HepG2 (cell line): Measurements from ENCODE around the gene MYOM1. TPM values are rescaled to one million over a fixed set of nuclear protein-coding genes. Genes with fewer than 3 reads are reported as not detected.
A peak's percentile ranks its signal among the peaks of the same experiment; 100 is the strongest.

ENCODE experiments used
- CAMTA2 ChIP-seq: sonication (generic); formaldehyde crosslinking; IDR thresholded peaks from 2 replicates; pipeline ENCODE4 v1.4.0; 2020; ENCODE audit warnings: mild to moderate bottlenecking, missing genetic modification reagents, borderline replicate concordance
- CREBL2 ChIP-seq: sonication (generic); formaldehyde crosslinking; IDR thresholded peaks from 2 replicates; pipeline ENCODE4 v1.8.1; 2023; ENCODE audit warnings: missing genetic modification reagents, mild to moderate bottlenecking, borderline replicate concordance
- FOSL2 ChIP-seq: sonication (generic); formaldehyde crosslinking; IDR thresholded peaks from 2 replicates; pipeline ENCODE4 v1.4.0; 2020; ENCODE audit warnings: missing genetic modification reagents
- KDM1A ChIP-seq: IDR thresholded peaks from 2 replicates; pipeline ENCODE4 v1.6.1; 2016; ENCODE audit warnings: missing compliant biosample characterization
- MAZ ChIP-seq, 2 experiments: sonication (generic) in 1 of 2; formaldehyde crosslinking in 1 of 2; IDR thresholded peaks; 2 replicates each; pipeline versions ENCODE4 v1.5.0 to v1.6.1; 2012 to 2020; ENCODE audit warnings: low read depth in 2 of 2, mild to moderate bottlenecking in 2 of 2, borderline replicate concordance in 1 of 2, improper control_type of control experiment in 1 of 2, low read length in 1 of 2, missing genetic modification reagents in 1 of 2, moderate library complexity in 1 of 2
- MEIS1 ChIP-seq: sonication (generic); formaldehyde crosslinking; IDR thresholded peaks from 2 replicates; pipeline ENCODE4 v1.9.0; 2021; ENCODE audit warnings: mild to moderate bottlenecking, missing genetic modification reagents, moderate library complexity, borderline replicate concordance
- RARA ChIP-seq: IDR thresholded peaks from 2 replicates; pipeline ENCODE4 v1.6.1; 2016; ENCODE audit warnings: missing genetic modification reagents, missing compliant biosample characterization
- REPIN1 ChIP-seq: sonication (generic); formaldehyde crosslinking; IDR thresholded peaks from 2 replicates; pipeline ENCODE4 v1.8.0; 2022; ENCODE audit warnings: missing genetic modification reagents, low read depth, mild to moderate bottlenecking, borderline replicate concordance
- SKIL ChIP-seq: sonication (generic); formaldehyde crosslinking; IDR thresholded peaks from 2 replicates; pipeline ENCODE4 v1.8.0; 2022; ENCODE audit warnings: missing genetic modification reagents, mild to moderate bottlenecking, moderate library complexity, borderline replicate concordance
- SNRNP70 ChIP-seq: fragments of 200-400 bp; formaldehyde crosslinking; IDR thresholded peaks from 2 replicates; pipeline ENCODE4 v1.6.1; 2017; ENCODE audit warnings: mild to moderate bottlenecking, low read depth, low read length, moderate library complexity
- ZMYM3 ChIP-seq: sonication (generic); formaldehyde crosslinking; IDR thresholded peaks from 2 replicates; pipeline ENCODE4 v1.5.1; 2020; ENCODE audit warnings: mild to moderate bottlenecking, missing genetic modification reagents
- ZNF253 ChIP-seq: sonication (generic); formaldehyde crosslinking; IDR thresholded peaks from 2 replicates; pipeline ENCODE4 v1.8.0; 2022; ENCODE audit warnings: mild to moderate bottlenecking, missing genetic modification reagents, borderline replicate concordance
- ZNF274 ChIP-seq: sonication (generic); formaldehyde crosslinking; IDR thresholded peaks from 2 replicates; pipeline ENCODE4 v1.5.1; 2020; ENCODE audit warnings: mild to moderate bottlenecking, missing genetic modification reagents
- ZNF276 ChIP-seq: sonication (generic); formaldehyde crosslinking; IDR thresholded peaks from 2 replicates; pipeline ENCODE4 v1.4.0; 2020; ENCODE audit warnings: mild to moderate bottlenecking, low read depth, missing genetic modification reagents
- ZNF280B ChIP-seq: sonication (generic); formaldehyde crosslinking; IDR thresholded peaks from 2 replicates; pipeline ENCODE4 v1.5.0; 2020; ENCODE audit warnings: missing genetic modification reagents, mild to moderate bottlenecking, borderline replicate concordance
- ZSCAN29 ChIP-seq: sonication (generic); formaldehyde crosslinking; conservative IDR thresholded peaks from 2 replicates; pipeline ENCODE4 v1.4.0; 2020; ENCODE audit warnings: mild to moderate bottlenecking, missing genetic modification reagents
- polyA plus RNA-seq, 8 experiments: library from polyadenylated mRNA; depleted of rRNA in 3 of 8; stranded (reverse) in 7 of 8; unstranded in 1 of 8; fragments of >200 nt; fragmentation: Illumina TruSeq in 4 of 8; extraction: Trizol in 4 of 8; gene quantifications; 2 replicates each; pipeline versions ENCODE4 v1.2.1 to v1.2.3, GENCODE V29; 2011 to 2016; ENCODE audit warnings: low read depth in 4 of 8, missing spikeins in 1 of 8, mixed read lengths in 1 of 8; ENCODE audit not compliant: insufficient read depth in 1 of 8
- total RNA-seq, 5 experiments: library from RNA; depleted of rRNA; stranded (reverse); fragments of >200 nt; fragmentation: Illumina TruSeq; extraction: Trizol; gene quantifications; 2 replicates each; pipeline ENCODE4 v1.2.3, GENCODE V29; 2016; ENCODE audit warnings: low read depth in 1 of 5
- TF ChIP-seq, protein P1 (sequence below): sonication (generic); formaldehyde crosslinking; IDR thresholded peaks from 2 replicates; pipeline ENCODE4 v1.4.0; 2020; ENCODE audit warnings: mild to moderate bottlenecking, missing genetic modification reagents
- TF ChIP-seq, protein P2 (sequence below): sonication (generic); formaldehyde crosslinking; IDR thresholded peaks from 2 replicates; pipeline ENCODE4 v1.4.0; 2020; ENCODE audit warnings: missing genetic modification reagents

MYOM1 gene
- total and polyA plus RNA-seq, 2 of the 13 experiments (the other 11 are each of a cell fraction or from before 2014, with no cell fraction given) = 0.46 to 0.98 TPM

DNA sequence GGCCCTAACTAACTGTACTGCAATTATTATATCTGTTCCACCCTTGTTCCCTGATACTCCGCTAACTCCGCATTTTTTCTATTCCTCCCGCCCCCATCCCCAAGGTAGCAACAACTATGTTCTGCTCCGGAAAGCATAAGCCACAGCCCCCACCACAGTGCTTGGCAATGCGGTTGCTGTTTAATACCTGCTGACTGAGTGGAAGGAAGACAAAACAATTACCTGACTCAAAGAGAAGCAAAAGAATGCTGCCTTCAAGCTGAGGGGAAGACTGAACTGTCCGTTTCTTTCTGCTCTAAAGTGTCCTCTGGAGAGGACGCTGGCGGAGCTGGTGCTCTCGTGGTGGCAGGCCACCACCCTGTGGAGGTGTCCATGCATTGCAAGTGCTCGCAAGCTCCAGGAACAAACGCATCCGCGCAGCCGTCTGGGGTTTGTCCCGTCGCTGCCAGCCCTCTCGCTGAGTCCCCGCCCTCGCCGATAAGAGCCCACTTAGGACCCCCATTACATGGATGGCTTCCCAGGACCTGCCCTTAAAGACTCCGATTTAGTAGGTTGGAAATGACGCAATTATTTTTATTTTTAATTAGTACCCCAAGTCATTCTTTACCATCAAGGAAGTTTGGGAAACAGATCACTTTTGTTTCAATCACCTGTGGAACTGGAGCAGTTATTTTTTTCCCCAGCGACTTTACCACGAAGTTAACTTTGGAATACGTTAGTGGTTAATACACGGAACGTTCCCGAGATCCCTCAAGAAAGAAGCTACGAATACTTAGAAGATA is 26.3 kb upstream of the MYOM1 start (continued):
- 0 out of 2 replicates have a peak, but pooled peaks have one; percentile 46 for TF ChIP-seq MEIS1
- no peak for TF ChIP-seq CAMTA2
- 0 out of 2 replicates have a peak, but pooled peaks have one; percentile 28 for TF ChIP-seq ZNF274 (CRISPR knock-in tag)
- TF ChIP-seq, protein P1, sequence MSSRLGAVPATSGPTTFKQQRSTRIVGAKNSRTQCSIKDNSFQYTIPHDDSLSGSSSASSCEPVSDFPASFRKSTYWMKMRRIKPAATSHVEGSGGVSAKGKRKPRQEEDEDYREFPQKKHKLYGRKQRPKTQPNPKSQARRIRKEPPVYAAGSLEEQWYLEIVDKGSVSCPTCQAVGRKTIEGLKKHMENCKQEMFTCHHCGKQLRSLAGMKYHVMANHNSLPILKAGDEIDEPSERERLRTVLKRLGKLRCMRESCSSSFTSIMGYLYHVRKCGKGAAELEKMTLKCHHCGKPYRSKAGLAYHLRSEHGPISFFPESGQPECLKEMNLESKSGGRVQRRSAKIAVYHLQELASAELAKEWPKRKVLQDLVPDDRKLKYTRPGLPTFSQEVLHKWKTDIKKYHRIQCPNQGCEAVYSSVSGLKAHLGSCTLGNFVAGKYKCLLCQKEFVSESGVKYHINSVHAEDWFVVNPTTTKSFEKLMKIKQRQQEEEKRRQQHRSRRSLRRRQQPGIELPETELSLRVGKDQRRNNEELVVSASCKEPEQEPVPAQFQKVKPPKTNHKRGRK (CRISPR knock-in tag) = no peak
- TF ChIP-seq CREBL2 (CRISPR knock-in tag) = no peak
- TF ChIP-seq KDM1A = no peak
- TF ChIP-seq ZSCAN29 (CRISPR knock-in tag) = peak; percentile 95; the same call in 1 of the 2 replicates
- TF ChIP-seq, protein P2, sequence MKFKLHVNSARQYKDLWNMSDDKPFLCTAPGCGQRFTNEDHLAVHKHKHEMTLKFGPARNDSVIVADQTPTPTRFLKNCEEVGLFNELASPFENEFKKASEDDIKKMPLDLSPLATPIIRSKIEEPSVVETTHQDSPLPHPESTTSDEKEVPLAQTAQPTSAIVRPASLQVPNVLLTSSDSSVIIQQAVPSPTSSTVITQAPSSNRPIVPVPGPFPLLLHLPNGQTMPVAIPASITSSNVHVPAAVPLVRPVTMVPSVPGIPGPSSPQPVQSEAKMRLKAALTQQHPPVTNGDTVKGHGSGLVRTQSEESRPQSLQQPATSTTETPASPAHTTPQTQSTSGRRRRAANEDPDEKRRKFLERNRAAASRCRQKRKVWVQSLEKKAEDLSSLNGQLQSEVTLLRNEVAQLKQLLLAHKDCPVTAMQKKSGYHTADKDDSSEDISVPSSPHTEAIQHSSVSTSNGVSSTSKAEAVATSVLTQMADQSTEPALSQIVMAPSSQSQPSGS (CRISPR knock-in tag) = peak; percentile 71; the same call in 1 of the 2 replicates
- no peak for TF ChIP-seq MAZ (IDR thresholded peaks at IDR 0.05; ENCODE audit: borderline replicate concordance, low read depth, low read length)
- TF ChIP-seq MAZ (CRISPR knock-in tag; IDR thresholded peaks at IDR 0.05; ENCODE audit: low read depth) = peak; percentile 66; the same call in 1 of the 2 replicates
- TF ChIP-seq ZNF276 = no peak
- TF ChIP-seq SNRNP70 = no peak
- TF ChIP-seq REPIN1 (CRISPR knock-in tag) = peak; percentile 93
- TF ChIP-seq ZNF253 (CRISPR knock-in tag) = no peak
- peak; percentile 37 for TF ChIP-seq RARA (CRISPR knock-in tag)
- TF ChIP-seq FOSL2 (CRISPR knock-in tag) = peak; percentile 49
- peak; percentile 47; the same call in 1 of the 2 replicates for TF ChIP-seq ZMYM3 (CRISPR knock-in tag)
- peak; percentile 33; the same call in 1 of the 2 replicates for TF ChIP-seq SKIL (CRISPR knock-in tag)
- no peak for TF ChIP-seq ZNF280B (CRISPR knock-in tag)
